Transverse colon (tissue), 4 donors: ENCODE measurements around the gene GLUD1. TPM values are rescaled to one million over a fixed set of nuclear protein-coding genes. Genes with fewer than 3 reads are reported as not detected.
A peak's percentile ranks its signal among the peaks of the same experiment; 100 is the strongest.
"Not testable (repeated sequence)": the region's sequence is repeated elsewhere in the genome, so short reads cannot be mapped to it uniquely, and the experiment has no call there.

Source experiments
- DNase-seq: peaks from one replicate; pipeline ENCODE4 v3.0.0-alpha.2; 2019
- H3K27ac ChIP-seq, 4 donors: fragments of 200-600 bp; sonication (generic); 2 replicates each; pipeline ENCODE4 v1.5.1; 2016 to 2018; ENCODE audit warnings: inconsistent platforms in 4 of 4
- H3K27me3 ChIP-seq: fragments of 200-600 bp; sonication (generic); 2 replicates; pipeline ENCODE4 v1.5.1; 2017; ENCODE audit warnings: inconsistent platforms
- H3K36me3 ChIP-seq, 4 donors: fragments of 200-600 bp; sonication (generic); 2 replicates each; pipeline ENCODE4 v1.5.1; 2017 to 2019; ENCODE audit warnings: inconsistent platforms in 4 of 4
- H3K4me1 ChIP-seq, 4 donors: fragments of 200-600 bp; sonication (generic); 2 replicates each; pipeline ENCODE4 v1.5.1; 2017 to 2020; ENCODE audit warnings: inconsistent platforms in 4 of 4
- H3K4me3 ChIP-seq, 4 donors: fragments of 200-600 bp; sonication (generic); 1 replicate in 1 of 4; 2 replicates in 3 of 4; pipeline versions ENCODE4 v1.5.1 to v1.6.1; 2017 to 2019; ENCODE audit warnings: inconsistent platforms in 4 of 4
- H3K9me3 ChIP-seq, 2 donors: fragments of 200-600 bp; sonication (generic); 2 replicates each; pipeline ENCODE4 v1.5.1; 2017 to 2019; ENCODE audit warnings: inconsistent platforms in 2 of 2
- CTCF ChIP-seq, 5 experiments: fragments of 200-600 bp in 3 of 5; fragments of 450-650 bp in 2 of 5; sonication (generic) in 3 of 5; IDR thresholded peaks; 1 replicate in 2 of 5; 2 replicates in 3 of 5; pipeline ENCODE4 v1.5.1; 2016 to 2017; ENCODE audit warnings: antibody characterized with exemption in 5 of 5, inconsistent platforms in 3 of 5, mild to moderate bottlenecking in 2 of 5, moderate library complexity in 1 of 5
- EP300 ChIP-seq: sonication (generic); formaldehyde crosslinking; IDR thresholded peaks from one replicate; pipeline ENCODE4 v1.6.1; 2017; ENCODE audit warnings: antibody characterized with exemption, low read depth
- POLR2A ChIP-seq: fragments of 450-650 bp; IDR thresholded peaks from one replicate; pipeline ENCODE4 v1.6.1; 2016; ENCODE audit warnings: antibody characterized with exemption, mild to moderate bottlenecking, moderate library complexity
- POLR2AphosphoS5 ChIP-seq, 3 donors: sonication (generic); formaldehyde crosslinking; IDR thresholded peaks; one replicate each; pipeline ENCODE4 v1.6.1; 2016; ENCODE audit warnings: antibody characterized with exemption in 3 of 3
- WGBS, 2 donors: methylation state at CpG; one replicate each; pipeline ENCODE4 v1.1.5; 2018; ENCODE audit warnings: low coverage in 1 of 2; 5-methylcytosine and 5-hydroxymethylcytosine counted together
- in situ Hi-C, 4 donors: fragments of 200-750 bp; cut with MboI; loops; one replicate each; pipeline versions ENCODE4 v1.15.0 to v1.15.1; 2017; ENCODE audit warnings: low sequenced_read_pairs in 3 of 4, low pct_ligation_motif_present in 1 of 4, low pct_unique_long_range_greater_than_20kb in 1 of 4
- intact Hi-C: fragments of 100-400 bp; cut with DNase I; formaldehyde crosslinking; loops from one replicate; pipeline ENCODE4 v1.15.1; 2023; ENCODE audit warnings: low total_unique reads
- total RNA-seq, 4 donors: library from RNA; depleted of rRNA; stranded (reverse); fragments of >200 nt; gene quantifications; one replicate each; pipeline ENCODE4 v1.1.0, GENCODE V29; 2016

Gene GLUD1
- total RNA-seq, 4 donors from 2014 or later, result 150 to 293 (median 201) TPM

GRCh38 chr10:87053111-87053510 lies 41.5 kb downstream of the GLUD1 start:
- Histone ChIP-seq H3K9me3 (no peaks in the 10 kb centered on the region), H3K36me3 (peaks cover 0 to 74% (median 29%) of the 10 kb centered on the region in 4 donors), H3K4me3 (no peak overlapping the region), H3K27ac (no peak overlapping the region), H3K4me1 (no peaks in the 10 kb centered on the region), H3K27me3 (no peaks in the 10 kb centered on the region)
- intact Hi-C loops (no loop called here), in situ Hi-C loops (no loop called here)
- 32 to 76% methylated on average over 3 of the region's 3 CpGs for WGBS, 2 donors
- DNase-seq, result no peak
- TF ChIP-seq EP300 (no peak), POLR2AphosphoS5 (IDR thresholded peaks at IDR 0.05) (no peak), POLR2A (no peak)

- intact Hi-C loops (no loop called here), in situ Hi-C loops (no loop called here)
- Histone ChIP-seq H3K4me1 (no peaks in the 10 kb centered on the region), H3K36me3 (peaks cover 0 to 31% (median 15%) of the 10 kb centered on the region in 4 donors), H3K4me3 (no peak overlapping the region), H3K9me3 (no peaks in the 10 kb centered on the region), H3K27me3 (no peaks in the 10 kb centered on the region), H3K27ac (no peak overlapping the region)
- 98 to 100% methylated on average over 3 to 6 of the region's 6 CpGs for WGBS, 2 donors
- DNase-seq, result no peak
- no peak for TF ChIP-seq CTCF (IDR thresholded peaks at IDR 0.05)
- no peak for TF ChIP-seq POLR2A
- TF ChIP-seq POLR2AphosphoS5 (IDR thresholded peaks at IDR 0.05), result no peak
- TF ChIP-seq EP300, result no peak
Observed at GRCh38 chr10:87045434-87045938, 49.2 kb downstream of the GLUD1 start.

GRCh38 chr10:87043579-87043978 lies 51.1 kb downstream of the GLUD1 start:
- H3K9me3 ChIP-seq, H3K4me1 ChIP-seq, intact Hi-C loops, H3K27ac ChIP-seq, in situ Hi-C loops, H3K4me3 ChIP-seq, DNase-seq, H3K27me3 ChIP-seq: not testable (repeated sequence)
- peaks cover 0 to 18% (median 7%) of the 10 kb centered on the region in 4 donors for H3K36me3 ChIP-seq
- WGBS, 2 donors, result 93% methylated on average over 7 of the region's 7 CpGs; no CpG with 5 or more reads in 1 of the 2 donors

GRCh38 chr10:87038786-87039185 lies 55.9 kb downstream of the GLUD1 start:
- DNase-seq, result peak; percentile 37
- in situ Hi-C loops (no loop called here), intact Hi-C loops (no loop called here)
- TF ChIP-seq POLR2A, result no peak
- no peak for TF ChIP-seq POLR2AphosphoS5 (IDR thresholded peaks at IDR 0.05)
- TF ChIP-seq CTCF (IDR thresholded peaks at IDR 0.05), result no peak
- no peak for TF ChIP-seq EP300
- 73% methylated on average over 2 of the region's 2 CpGs; no CpG with 5 or more reads in 1 of the 2 donors for WGBS, 2 donors
- H3K9me3 ChIP-seq, result no peaks in the 10 kb centered on the region
- H3K27me3 ChIP-seq, result no peaks in the 10 kb centered on the region
- H3K4me3 ChIP-seq, result no peak overlapping the region
- H3K4me1 ChIP-seq, result peaks cover 0 to 2% (median 0%) of the 10 kb centered on the region in 4 donors
- H3K27ac ChIP-seq, result no peak overlapping the region
- no peaks in the 10 kb centered on the region for H3K36me3 ChIP-seq

GRCh38 chr10:87038286-87038717 lies 56.3 kb downstream of the GLUD1 start:
- no peaks in the 10 kb centered on the region for H3K27me3 ChIP-seq
- DNase-seq, result no peak
- TF ChIP-seq EP300, result no peak
- no peak for TF ChIP-seq CTCF (IDR thresholded peaks at IDR 0.05)
- no peak for TF ChIP-seq POLR2A
- TF ChIP-seq POLR2AphosphoS5 (IDR thresholded peaks at IDR 0.05), result no peak
- WGBS, 2 donors, result 89% methylated on average over 3 of the region's 3 CpGs; no CpG with 5 or more reads in 1 of the 2 donors
- H3K9me3 ChIP-seq, result no peaks in the 10 kb centered on the region
- H3K27ac ChIP-seq, result no peak overlapping the region
- intact Hi-C loops, result no loop called here
- no peaks in the 10 kb centered on the region for H3K36me3 ChIP-seq
- no peak overlapping the region for H3K4me3 ChIP-seq
- H3K4me1 ChIP-seq, result peaks cover 0 to 2% (median 0%) of the 10 kb centered on the region in 4 donors
- in situ Hi-C loops, result no loop called here
